Embryonic facial prominence (tissue), 1 donor: ENCODE data around the gene CXXC1.
"Not testable (repeated sequence)": the region's sequence is repeated elsewhere in the genome, so short reads cannot be mapped to it uniquely, and the experiment has no call there.

Experiments used
- DNase-seq: peaks from one replicate; pipeline ENCODE4 v3.0.0-alpha.2; 2016; ENCODE audit errors: extremely low spot score

Gene CXXC1

GRCh38 chr18:50287441-50288347, at the start of gene CXXC1:
TSS of gene CXXC1 (minus strand) at chr18:50287692. CDS start at chr18:50287589, 103 bp downstream.
- DNase-seq, result peak; percentile 98

- no peak for DNase-seq
Observed at GRCh38 chr18:50334546-50335152, 47.2 kb upstream of the CXXC1 start.

DNA sequence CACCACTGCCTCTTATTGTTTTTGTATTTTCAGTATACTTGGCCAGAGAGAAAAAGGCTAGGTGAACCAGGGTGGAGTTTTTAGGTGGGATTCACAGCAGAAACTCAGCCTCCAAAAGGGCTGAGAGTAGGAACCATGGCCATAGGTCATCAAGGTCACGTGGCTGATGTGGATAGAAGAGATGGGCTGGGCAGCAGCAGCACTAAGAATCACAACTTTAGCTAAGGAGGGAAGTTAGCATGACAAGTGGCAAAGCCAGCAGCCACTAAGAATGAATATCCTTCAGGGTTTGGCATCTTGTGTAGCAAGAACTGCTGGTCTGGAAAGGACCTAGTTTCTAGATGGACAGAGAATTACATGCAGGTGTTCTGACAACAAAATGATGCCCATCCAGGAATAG, 44.2 kb upstream of the CXXC1 start:
- no peak for DNase-seq

DNA sequence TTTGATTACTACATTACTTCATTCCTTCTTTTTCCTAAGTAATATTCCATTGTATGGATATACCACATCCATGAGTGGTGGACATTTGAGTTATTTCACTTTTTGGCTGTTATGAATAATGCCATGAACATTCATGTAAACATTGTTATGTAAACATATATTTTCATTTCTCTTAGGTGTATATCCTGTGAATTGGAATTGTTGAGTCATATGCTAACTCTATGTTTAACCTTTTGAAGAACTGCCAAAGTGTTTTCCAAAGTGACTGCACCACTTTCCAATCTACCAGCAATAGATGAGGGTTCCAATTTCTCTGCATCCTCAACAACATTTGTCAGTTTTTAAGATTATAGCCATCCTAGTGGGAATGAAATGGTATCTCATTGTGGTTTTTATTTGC, 42.7 kb upstream of the CXXC1 start:
- DNase-seq, result no peak

GRCh38 chr18:50327983-50328382, 40.5 kb upstream of the CXXC1 start:
- DNase-seq, result no peak

GRCh38 chr18:50320719-50321118, 33.2 kb upstream of the CXXC1 start:
- DNase-seq, result no peak

- no peak for DNase-seq
Observed at GRCh38 chr18:50315100-50315871, 27.8 kb upstream of the CXXC1 start.

GRCh38 chr18:50313873-50314460, 26.5 kb upstream of the CXXC1 start:
- no peak for DNase-seq

DNA sequence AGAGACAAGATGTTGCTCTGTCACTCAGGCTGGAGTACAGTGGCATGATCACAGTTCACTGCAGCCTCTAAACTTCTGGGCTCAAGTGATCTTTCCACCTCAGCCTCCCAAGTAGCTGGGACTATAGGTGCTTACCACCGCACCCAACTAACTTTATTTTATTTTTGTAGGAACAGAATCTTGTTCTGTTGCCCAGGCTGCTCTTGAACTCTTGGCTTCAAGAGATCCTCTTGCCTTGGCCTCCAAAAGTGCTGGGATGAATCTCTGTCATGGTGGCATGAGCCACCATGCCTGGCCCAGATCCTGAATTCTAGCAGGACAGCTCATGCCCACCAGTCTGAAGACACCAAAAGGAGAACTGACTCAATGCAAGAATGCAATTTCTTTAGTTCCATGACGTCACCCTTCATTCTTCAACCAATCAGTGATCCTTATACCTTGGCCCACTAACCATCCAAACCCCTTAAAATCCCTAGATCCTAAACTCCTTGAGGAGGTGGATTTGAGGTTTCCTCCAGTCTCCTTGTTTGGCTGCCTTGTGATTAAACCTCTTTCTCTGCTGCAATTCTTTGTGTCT, 25.6 kb upstream of the CXXC1 start:
- no peak for DNase-seq

DNA sequence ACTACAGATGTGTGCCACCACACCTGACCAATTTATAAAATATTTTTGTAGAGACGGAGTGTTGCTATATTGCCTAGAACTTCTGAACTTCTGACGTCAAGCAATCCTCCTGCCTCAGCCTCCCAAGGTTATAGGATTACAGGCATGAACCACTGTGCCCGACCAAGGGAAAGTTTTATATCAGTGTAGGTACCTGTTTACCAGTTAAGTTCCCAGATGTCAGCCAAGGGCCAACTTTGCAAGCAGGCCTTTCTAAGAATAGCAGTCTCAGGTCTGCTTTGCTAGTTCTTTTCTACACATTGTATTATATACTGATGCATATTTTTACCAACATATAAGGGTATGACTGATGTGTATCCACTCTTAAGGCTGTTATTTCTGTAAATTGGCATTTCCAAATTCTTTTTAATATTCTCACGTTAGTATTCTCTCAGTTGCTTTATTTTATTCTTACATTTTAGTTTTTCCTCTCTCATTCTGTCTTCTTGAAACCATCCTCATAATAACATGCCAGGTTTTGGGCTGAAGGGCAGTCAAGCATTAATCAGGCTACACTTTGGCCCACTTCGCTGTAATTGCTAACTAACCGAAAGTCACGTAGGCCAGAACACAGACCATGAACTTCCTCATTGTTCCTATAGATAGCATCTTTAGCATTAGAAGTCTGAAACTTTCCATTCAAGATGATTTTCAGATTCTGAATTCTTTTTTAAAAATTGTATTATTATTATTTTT, 25.0 kb upstream of the CXXC1 start:
- DNase-seq, result no peak

DNA sequence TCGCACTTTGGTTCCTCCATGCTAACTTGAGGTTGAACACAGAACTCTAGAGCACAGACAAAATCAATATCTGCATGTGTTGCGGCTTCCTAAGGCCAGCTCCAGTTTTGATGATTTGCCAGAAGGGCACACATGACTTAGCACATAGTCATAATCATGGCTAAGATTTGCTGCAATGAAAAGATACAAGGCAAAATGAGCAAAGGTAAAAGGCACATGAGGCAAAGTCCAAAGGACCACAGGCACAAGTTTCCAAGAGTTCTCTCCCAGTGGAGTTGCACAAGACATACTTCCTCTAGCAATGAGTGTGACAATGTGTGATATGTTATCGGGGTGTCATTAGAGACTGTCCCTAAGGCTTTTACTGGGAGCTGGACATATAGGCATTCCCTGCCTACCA, 24.2 kb upstream of the CXXC1 start:
- DNase-seq, result no peak

DNA sequence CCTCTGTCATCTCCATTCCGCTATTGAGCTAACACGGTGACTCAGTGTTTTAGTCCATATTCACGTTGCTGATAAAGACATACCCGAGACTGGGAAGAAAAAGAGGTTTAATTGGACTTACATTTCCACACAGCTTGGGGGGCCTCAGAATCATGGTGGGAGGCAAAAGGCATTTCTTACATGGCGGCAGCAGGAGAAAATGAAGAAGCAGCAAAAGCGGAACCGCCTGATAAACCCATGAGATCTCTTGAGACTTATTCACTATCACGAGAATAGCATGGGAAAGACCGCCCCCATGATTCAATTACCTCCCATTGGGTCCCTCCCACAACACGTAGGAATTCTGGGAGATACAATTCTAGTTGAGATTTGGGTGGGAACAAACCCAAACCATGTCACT, 22.6 kb upstream of the CXXC1 start:
- no peak for DNase-seq

DNA sequence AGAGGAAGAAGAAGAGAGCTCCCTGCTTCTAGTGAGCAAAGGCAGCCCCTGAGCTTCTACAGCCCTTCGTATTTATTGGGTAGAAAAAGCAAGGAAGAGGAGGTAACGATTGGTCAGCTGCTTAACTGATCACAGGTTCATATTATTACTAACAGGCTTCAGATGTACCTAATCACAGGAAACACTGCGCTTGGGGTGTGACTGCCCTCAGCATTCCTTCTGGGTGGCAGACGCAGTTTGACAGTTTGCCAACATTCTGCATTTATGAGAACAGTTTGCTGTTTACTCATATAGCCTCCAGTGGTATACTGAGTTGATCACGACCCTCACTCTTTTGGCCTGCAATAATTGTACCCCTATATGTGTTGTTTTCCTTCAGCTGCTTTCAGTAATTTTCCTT, 21.4 kb upstream of the CXXC1 start:
- not testable (repeated sequence) for DNase-seq

GRCh38 chr18:50307738-50308470, 20.4 kb upstream of the CXXC1 start:
- DNase-seq, result peak; percentile 76

DNA sequence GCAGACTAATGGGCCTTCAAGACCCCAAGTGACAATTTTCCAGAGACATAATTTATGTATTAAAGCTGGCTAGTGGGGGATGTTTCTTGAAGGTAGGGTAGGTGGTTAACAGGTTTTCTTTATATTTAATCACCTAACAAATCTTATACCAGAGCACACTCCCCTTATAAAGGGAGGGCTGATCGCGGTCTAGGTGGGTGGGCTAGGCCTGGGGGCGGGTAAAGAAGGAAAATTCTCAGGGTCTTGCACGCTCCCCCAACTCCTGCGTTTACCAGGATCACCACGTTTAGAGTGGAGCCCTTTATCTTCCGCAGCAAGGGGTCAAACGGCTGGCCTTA, 19.9 kb upstream of the CXXC1 start:
- DNase-seq, result no peak

- DNase-seq, result no peak
Observed at GRCh38 chr18:50306944-50307343, 19.5 kb upstream of the CXXC1 start.

- DNase-seq, result no peak
Observed at GRCh38 chr18:50301074-50301473, 13.6 kb upstream of the CXXC1 start.

DNA sequence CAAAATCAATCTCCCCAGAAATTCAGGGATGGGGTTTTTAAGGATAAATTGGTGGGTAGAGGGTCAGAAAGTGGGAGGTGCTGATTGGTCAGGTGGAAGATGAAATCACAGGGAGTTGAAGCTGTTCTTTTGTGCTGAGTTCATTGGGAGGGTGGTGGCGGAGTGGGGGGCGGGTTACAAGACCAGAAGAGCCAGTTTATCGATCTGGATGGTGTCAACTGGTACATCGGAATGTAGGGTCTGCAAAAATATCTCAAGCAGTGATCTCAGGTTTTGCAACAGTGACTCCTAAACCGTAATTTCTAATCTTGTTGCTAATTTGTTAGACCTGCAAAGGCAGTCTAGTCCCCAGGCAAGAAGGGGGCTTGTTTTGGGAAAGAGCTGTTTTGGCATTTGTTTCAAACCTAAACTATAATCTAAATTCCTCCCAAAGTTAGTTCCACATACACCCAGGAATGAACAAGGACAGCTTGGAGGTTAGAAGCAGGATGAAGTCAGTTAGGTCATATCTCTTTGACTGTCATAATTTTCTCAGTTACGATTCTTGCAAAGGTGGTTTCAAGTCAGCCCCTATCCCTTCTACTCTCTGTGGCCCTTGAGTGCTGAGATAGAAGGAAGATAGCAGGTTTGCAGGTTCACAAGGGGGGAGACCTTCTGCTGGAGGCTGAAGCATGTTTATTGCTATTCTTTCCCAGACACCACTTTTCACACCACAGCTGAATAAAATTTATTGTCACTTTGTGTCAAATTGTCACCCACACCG, 12.3 kb upstream of the CXXC1 start:
- no peak for DNase-seq

DNA sequence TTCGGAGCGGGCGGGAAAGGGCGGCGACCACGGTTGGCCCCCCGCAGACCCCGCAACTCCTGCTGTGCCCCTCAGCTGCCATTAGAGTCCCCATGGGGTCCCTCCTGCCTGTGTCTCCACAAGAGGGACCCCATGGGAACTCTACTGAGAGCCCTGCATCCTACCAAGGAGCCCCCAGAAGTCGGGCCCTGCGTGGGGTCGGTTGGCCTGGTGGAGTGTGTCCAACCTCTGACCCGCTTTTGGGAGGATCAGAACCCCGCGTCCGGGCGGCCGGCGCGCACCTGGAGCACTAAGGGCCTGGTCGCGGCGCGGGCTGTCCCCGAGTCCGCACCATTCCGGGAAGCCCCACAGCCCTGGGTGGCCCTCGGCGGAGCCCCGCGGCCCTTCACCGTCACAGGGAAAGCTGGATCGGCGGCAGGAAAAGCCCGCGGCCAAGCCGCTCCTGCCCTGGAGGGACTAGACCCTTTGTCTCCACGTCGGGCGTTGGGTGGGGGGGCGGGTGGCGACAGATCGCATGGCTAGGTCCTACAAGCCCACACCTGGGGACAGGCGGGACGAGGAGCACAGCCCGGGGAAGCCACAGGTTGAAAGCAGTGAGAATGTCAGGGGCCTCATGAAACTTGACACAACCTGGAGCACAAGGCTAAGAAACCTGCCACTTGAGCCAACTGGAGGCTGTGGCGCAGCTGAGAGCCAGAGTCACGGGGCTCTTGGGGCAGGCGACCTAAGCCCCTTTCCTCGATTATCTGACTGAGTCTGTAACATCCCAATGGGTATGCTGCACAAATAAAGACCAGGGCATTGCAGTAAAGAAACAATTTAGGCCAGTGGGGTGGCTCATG, 11.2 kb upstream of the CXXC1 start:
- no peak for DNase-seq
